Stromal cell of bone marrow (primary cell): ENCODE measurements around the gene LIMCH1.
A peak's percentile ranks its signal among the peaks of the same experiment; 100 is the strongest.
"Not testable (repeated sequence)": the region's sequence is repeated elsewhere in the genome, so short reads cannot be mapped to it uniquely, and the experiment has no call there.

Experiments
- DNase-seq: peaks from one replicate; pipeline ENCODE4 v3.0.0-alpha.2; 2012; ENCODE audit warnings: low read depth

The LIMCH1 gene

GRCh38 chr4:41645728-41646390 lies 107.9 kb downstream of the LIMCH1 start:
- DNase-seq, result no peak

GRCh38 chr4:41646862-41647261 lies 108.9 kb downstream of the LIMCH1 start:
- no peak for DNase-seq

GRCh38 chr4:41647383-41647782 lies 109.4 kb downstream of the LIMCH1 start:
- DNase-seq, result no peak

- DNase-seq, result not testable (repeated sequence)
Measured at GRCh38 chr4:41651150-41651549, 113.2 kb downstream of the LIMCH1 start.

- no peak for DNase-seq
Measured at GRCh38 chr4:41652971-41653370, 115.0 kb downstream of the LIMCH1 start.

GRCh38 chr4:41653523-41653922 lies 115.6 kb downstream of the LIMCH1 start:
- DNase-seq, result no peak

GRCh38 chr4:41655177-41655576 lies 117.2 kb downstream of the LIMCH1 start:
- no peak for DNase-seq

- DNase-seq, result no peak
Measured at GRCh38 chr4:41656106-41656505, 118.1 kb downstream of the LIMCH1 start.

- DNase-seq, result no peak
Measured at GRCh38 chr4:41656572-41657520, 118.9 kb downstream of the LIMCH1 start.

- DNase-seq, result no peak
Measured at GRCh38 chr4:41657561-41657960, 119.6 kb downstream of the LIMCH1 start.

- DNase-seq, result no peak
Measured at GRCh38 chr4:41658163-41658562, 120.2 kb downstream of the LIMCH1 start.

GRCh38 chr4:41660352-41660751 lies 122.4 kb downstream of the LIMCH1 start:
- no peak for DNase-seq

- peak; percentile 43 for DNase-seq
Measured at GRCh38 chr4:41661442-41662076, 123.6 kb downstream of the LIMCH1 start.

GRCh38 chr4:41665636-41666207 lies 127.8 kb downstream of the LIMCH1 start:
- DNase-seq, result no peak

GRCh38 chr4:41668024-41668423 lies 130.1 kb downstream of the LIMCH1 start:
- no peak for DNase-seq

- no peak for DNase-seq
Measured at GRCh38 chr4:41670530-41670929, 132.6 kb downstream of the LIMCH1 start.

- no peak for DNase-seq
Measured at GRCh38 chr4:41670982-41671381, 133.0 kb downstream of the LIMCH1 start.

GRCh38 chr4:41678086-41678816 lies 140.3 kb downstream of the LIMCH1 start:
- no peak for DNase-seq

GRCh38 chr4:41678951-41679350 lies 141.0 kb downstream of the LIMCH1 start:
- DNase-seq, result no peak

- no peak for DNase-seq
Measured at GRCh38 chr4:41679991-41680390, 142.0 kb downstream of the LIMCH1 start.

- no peak for DNase-seq
Measured at GRCh38 chr4:41681054-41681453, 143.1 kb downstream of the LIMCH1 start.

- no peak for DNase-seq
Measured at GRCh38 chr4:41683326-41683725, 145.4 kb downstream of the LIMCH1 start.
